Activated CD4-positive, alpha-beta T cell treated with anti-CD3 and anti-CD28 coated beads, Interleukin-2, amount 10 ng/mL, durations not matched to agents 24 days and 14 days (primary cell): ENCODE results near the gene CALHM5. TPM values are rescaled to one million over a fixed set of nuclear protein-coding genes. Genes with fewer than 3 reads are reported as not detected.
A peak's percentile ranks its signal among the peaks of the same experiment; 100 is the strongest.

Experiments
- DNase-seq: peaks from one replicate; pipeline ENCODE4 v3.0.0; 2022
- H3K27ac Mint-ChIP-seq: one replicate; pipeline ENCODE4 v1.8.0; 2022; ENCODE audit warnings: mild to moderate bottlenecking, mixed read lengths
- H3K27me3 Mint-ChIP-seq: one replicate; pipeline ENCODE4 v1.8.0; 2022; ENCODE audit warnings: mixed read lengths
- H3K36me3 Mint-ChIP-seq: one replicate; pipeline ENCODE4 v1.8.0; 2022; ENCODE audit warnings: low read depth, mild to moderate bottlenecking, mixed read lengths
- H3K4me1 Mint-ChIP-seq: one replicate; pipeline ENCODE4 v1.8.0; 2021; ENCODE audit warnings: mixed read lengths
- H3K4me3 Mint-ChIP-seq: one replicate; pipeline ENCODE4 v1.8.0; 2022; ENCODE audit warnings: mild to moderate bottlenecking, moderate library complexity, mixed read lengths
- H3K9me3 Mint-ChIP-seq: one replicate; pipeline ENCODE4 v1.8.0; 2021; ENCODE audit warnings: mixed read lengths
- intact Hi-C: fragments of 100-400 bp; cut with micrococcal nuclease; formaldehyde crosslinking; loops from one replicate; pipeline ENCODE4 v1.15.1; 2023
- total RNA-seq: library from RNA; stranded (reverse); gene quantifications from 2 replicates; pipeline ENCODE4 v1.2.3, GENCODE V29; 2022

CALHM5 gene
- total RNA-seq, 1 donor from 2014 or later, result not detected

DNA sequence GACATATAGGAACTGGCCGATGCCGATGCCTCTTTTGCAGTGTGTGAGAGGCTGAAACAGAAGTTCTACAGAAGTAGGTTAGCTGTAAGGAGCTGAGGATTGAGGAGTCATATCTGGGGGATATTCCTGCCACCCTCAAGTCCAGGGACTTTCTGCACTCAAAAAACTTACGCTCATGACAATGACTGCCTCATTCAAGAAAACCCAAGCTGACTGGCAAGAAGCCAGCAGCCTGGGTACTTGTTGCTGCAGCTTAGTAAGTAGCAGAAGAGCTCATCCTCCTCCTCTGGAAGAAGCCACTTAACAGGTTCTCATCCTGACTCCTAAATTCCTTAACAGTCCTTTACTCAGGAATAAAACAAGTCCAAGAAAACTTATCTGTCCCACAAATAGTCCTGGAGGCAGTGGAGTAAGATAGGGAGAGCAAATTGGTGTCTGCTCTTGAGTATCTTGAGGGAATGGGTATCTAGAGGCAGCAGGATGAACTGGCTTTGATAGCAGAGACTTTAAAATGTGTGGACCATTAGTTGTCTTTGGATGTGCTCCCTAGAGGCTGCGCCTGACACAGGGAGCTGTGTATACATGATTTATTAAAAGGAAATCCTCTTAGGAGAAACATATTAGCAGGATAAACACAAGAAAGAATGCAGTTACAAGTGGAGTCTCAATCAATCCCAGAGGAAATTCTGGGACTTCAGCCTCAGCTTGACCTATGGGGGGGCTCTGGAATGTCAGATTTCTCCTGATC lies 7.4 kb downstream of the CALHM5 start:
- H3K27ac Mint-ChIP-seq, result no peak overlapping the region
- H3K4me3 Mint-ChIP-seq, result no peak overlapping the region
- H3K36me3 Mint-ChIP-seq, result no peaks in the 10 kb centered on the region
- H3K4me1 Mint-ChIP-seq, result no peaks in the 10 kb centered on the region
- H3K9me3 Mint-ChIP-seq, result no peaks in the 10 kb centered on the region
- intact Hi-C loops, result no loop called here
- peaks cover 31% of the 10 kb centered on the region for H3K27me3 Mint-ChIP-seq
- no peak for DNase-seq

- Mint-ChIP-seq H3K9me3 (no peaks in the 10 kb centered on the region), H3K4me1 (no peaks in the 10 kb centered on the region), H3K4me3 (no peak overlapping the region), H3K36me3 (no peaks in the 10 kb centered on the region), H3K27me3 (peaks cover 23% of the 10 kb centered on the region), H3K27ac (no peak overlapping the region)
- no peak for DNase-seq
- intact Hi-C loops, result no loop called here
Measured at GRCh38 chr6:116522896-116523295, 11.5 kb downstream of the CALHM5 start.

GRCh38 chr6:116524236-116524635 lies 12.8 kb downstream of the CALHM5 start:
- peaks cover 22% of the 10 kb centered on the region for H3K27me3 Mint-ChIP-seq
- intact Hi-C loops, result no loop called here
- no peaks in the 10 kb centered on the region for H3K36me3 Mint-ChIP-seq
- DNase-seq, result no peak
- no peak overlapping the region for H3K27ac Mint-ChIP-seq
- no peak overlapping the region for H3K4me3 Mint-ChIP-seq
- H3K9me3 Mint-ChIP-seq, result no peaks in the 10 kb centered on the region
- H3K4me1 Mint-ChIP-seq, result no peaks in the 10 kb centered on the region

- Mint-ChIP-seq H3K4me3 (no peak overlapping the region), H3K27ac (no peak overlapping the region), H3K9me3 (no peaks in the 10 kb centered on the region), H3K36me3 (no peaks in the 10 kb centered on the region), H3K27me3 (peaks cover 43% of the 10 kb centered on the region), H3K4me1 (no peaks in the 10 kb centered on the region)
- DNase-seq, result no peak
- intact Hi-C loops, result no loop called here
Measured at GRCh38 chr6:116528133-116528532, 16.7 kb downstream of the CALHM5 start.

- DNase-seq, result no peak
- Mint-ChIP-seq H3K4me3 (no peak overlapping the region), H3K9me3 (no peaks in the 10 kb centered on the region), H3K27ac (no peak overlapping the region), H3K27me3 (peaks cover 47% of the 10 kb centered on the region), H3K4me1 (no peaks in the 10 kb centered on the region), H3K36me3 (no peaks in the 10 kb centered on the region)
- intact Hi-C loops, result no loop called here
Measured at GRCh38 chr6:116528780-116529179, 17.3 kb downstream of the CALHM5 start.

GRCh38 chr6:116529466-116530290 lies 18.2 kb downstream of the CALHM5 start:
- Mint-ChIP-seq H3K4me1 (no peaks in the 10 kb centered on the region), H3K9me3 (no peaks in the 10 kb centered on the region), H3K27ac (no peak overlapping the region), H3K27me3 (peaks cover 55% of the 10 kb centered on the region), H3K36me3 (no peaks in the 10 kb centered on the region), H3K4me3 (no peak overlapping the region)
- DNase-seq, result no peak
- intact Hi-C loops, result loop anchor here (5.0 to 10.0 kb wide), 2 partner anchors 312 to 315 kb away; no protein-coding TSS in a partner anchor

DNA sequence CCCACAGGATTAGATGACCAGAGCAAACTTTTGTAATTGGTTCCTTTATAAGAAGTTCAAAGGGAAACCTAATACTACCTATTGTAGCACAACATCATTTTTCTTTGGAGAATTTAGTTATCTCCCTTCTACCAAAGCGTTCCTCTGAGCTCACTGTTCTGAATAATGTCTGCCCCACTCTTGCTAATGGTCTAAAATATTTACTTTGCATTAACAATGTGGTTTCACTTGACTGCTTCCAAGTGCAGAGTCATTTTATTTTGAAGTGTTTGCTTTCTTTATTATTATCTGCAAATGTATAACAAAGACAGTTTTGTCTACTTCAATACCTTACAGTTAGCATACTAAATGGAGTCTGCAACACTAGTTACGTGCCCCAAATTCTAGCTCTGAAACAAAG lies 19.0 kb downstream of the CALHM5 start:
- Mint-ChIP-seq H3K27me3 (peaks cover 59% of the 10 kb centered on the region), H3K4me3 (no peak overlapping the region), H3K9me3 (no peaks in the 10 kb centered on the region), H3K36me3 (no peaks in the 10 kb centered on the region), H3K4me1 (no peaks in the 10 kb centered on the region), H3K27ac (no peak overlapping the region)
- DNase-seq, result no peak
- intact Hi-C loops, result loop anchor here (5.0 to 10.0 kb wide), 2 partner anchors 313 to 314 kb away; no protein-coding TSS in a partner anchor

- Mint-ChIP-seq H3K4me1 (peaks cover 2% of the 10 kb centered on the region), H3K27me3 (peaks cover 59% of the 10 kb centered on the region), H3K36me3 (no peaks in the 10 kb centered on the region), H3K27ac (no peak overlapping the region), H3K4me3 (no peak overlapping the region), H3K9me3 (no peaks in the 10 kb centered on the region)
- peak; percentile 91 for DNase-seq
- intact Hi-C loops, result loop anchor here (1.0 to 10.0 kb wide), 4 partner anchors 88 to 315 kb away; no protein-coding TSS in a partner anchor
Measured at GRCh38 chr6:116531675-116532570, 20.5 kb downstream of the CALHM5 start.

DNA sequence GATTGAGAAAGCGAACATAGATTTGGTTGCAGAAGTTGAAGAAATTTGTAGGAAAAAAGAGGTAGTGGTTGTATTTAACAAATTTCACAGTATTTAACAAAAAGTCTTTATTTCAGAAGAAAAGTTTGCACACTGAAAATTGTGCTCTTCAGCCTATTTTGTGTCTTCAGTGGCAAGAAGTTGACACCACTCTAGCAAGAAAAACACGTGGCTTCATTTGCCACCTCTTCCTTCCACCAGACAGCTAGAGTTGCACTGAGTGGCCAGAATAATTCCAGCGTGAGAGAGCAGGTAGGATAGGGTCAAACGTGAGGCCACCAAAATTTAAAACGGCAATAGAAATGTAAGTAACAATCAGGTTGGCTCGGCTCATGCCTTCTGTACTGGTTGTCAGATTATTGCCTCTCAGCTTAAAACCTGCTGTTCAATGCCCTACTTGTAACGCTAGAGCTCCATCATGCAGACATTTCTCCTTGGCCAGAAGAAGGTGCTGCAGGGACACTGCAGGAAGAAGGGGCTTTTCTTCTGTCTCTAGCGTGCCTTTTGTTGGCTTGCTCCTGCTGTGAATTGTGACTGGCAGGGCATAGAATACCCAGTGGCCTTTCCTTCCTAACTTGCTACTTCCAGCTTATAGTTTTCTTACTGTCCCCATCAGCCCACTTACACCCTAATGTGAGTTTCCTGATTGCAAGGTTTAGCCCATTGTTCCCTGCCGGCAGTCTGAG lies 22.0 kb downstream of the CALHM5 start:
- H3K9me3 Mint-ChIP-seq, result no peaks in the 10 kb centered on the region
- no peak for DNase-seq
- intact Hi-C loops, result loop anchor here (5.0 to 10.0 kb wide), 2 partner anchors 311 to 316 kb away; no protein-coding TSS in a partner anchor
- no peaks in the 10 kb centered on the region for H3K36me3 Mint-ChIP-seq
- peaks cover 2% of the 10 kb centered on the region for H3K4me1 Mint-ChIP-seq
- H3K4me3 Mint-ChIP-seq, result no peak overlapping the region
- H3K27ac Mint-ChIP-seq, result no peak overlapping the region
- peaks cover 52% of the 10 kb centered on the region for H3K27me3 Mint-ChIP-seq

DNA sequence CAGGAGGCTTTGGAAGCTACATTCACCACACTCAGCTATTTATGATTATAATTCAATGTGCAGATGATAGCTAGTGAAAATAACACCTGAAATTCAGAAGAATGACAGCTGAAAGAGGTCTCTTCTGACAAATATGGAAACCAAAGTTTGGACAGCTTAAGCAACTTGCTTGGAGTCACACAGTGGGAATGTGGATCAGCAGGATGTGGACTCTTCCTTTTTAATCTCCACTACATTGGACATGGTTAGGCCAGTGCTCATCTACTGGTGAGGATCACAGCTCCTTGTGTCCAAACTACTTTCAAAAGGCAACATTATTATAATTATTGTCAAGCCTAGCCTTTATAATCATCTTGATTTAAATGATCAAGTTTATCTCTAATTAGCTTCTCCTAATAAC lies 23.7 kb downstream of the CALHM5 start:
- Mint-ChIP-seq H3K4me3 (no peak overlapping the region), H3K27me3 (peaks cover 47% of the 10 kb centered on the region), H3K27ac (no peak overlapping the region), H3K36me3 (no peaks in the 10 kb centered on the region), H3K4me1 (peaks cover 2% of the 10 kb centered on the region), H3K9me3 (no peaks in the 10 kb centered on the region)
- DNase-seq, result no peak
- intact Hi-C loops, result loop anchor here (10.0 kb wide), 1 partner anchor 310 kb away; no protein-coding TSS in a partner anchor

- peaks cover 2% of the 10 kb centered on the region for H3K4me1 Mint-ChIP-seq
Measured at GRCh38 chr6:116536216-116536621, 24.8 kb downstream of the CALHM5 start.

DNA sequence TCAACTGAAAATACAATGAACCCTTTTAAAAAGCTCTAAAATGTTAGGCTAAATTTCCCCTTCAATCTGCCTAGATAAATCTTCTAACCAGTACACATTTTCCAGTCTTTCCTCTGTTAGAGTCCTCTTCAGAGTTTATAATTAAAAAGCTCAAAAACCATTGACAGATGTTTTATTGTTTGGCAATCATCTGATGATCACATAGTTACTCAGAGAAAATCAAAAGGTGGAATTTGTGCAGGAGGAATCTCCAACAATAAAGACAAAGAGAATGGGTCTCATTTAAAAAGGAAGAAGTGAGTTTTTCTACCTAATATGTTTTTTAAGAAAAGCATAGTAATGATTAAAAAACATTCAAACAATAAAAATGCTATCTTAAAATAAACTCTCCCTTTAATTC lies 31.0 kb downstream of the CALHM5 start:
- Mint-ChIP-seq H3K4me3 (no peak overlapping the region), H3K27me3 (peaks cover 51% of the 10 kb centered on the region), H3K27ac (no peak overlapping the region), H3K4me1 (no peaks in the 10 kb centered on the region), H3K9me3 (no peaks in the 10 kb centered on the region), H3K36me3 (no peaks in the 10 kb centered on the region)
- DNase-seq, result no peak
- intact Hi-C loops, result no loop called here

More at GRCh38 chr6:116536216-116536621, 24.8 kb downstream of the CALHM5 start:
- H3K9me3 Mint-ChIP-seq, result no peaks in the 10 kb centered on the region
- intact Hi-C loops, result loop anchor here (1.0 to 10.0 kb wide), 3 partner anchors 25 to 309 kb away; no protein-coding TSS in a partner anchor
- H3K27ac Mint-ChIP-seq, result no peak overlapping the region
- H3K4me3 Mint-ChIP-seq, result no peak overlapping the region
- peaks cover 47% of the 10 kb centered on the region for H3K27me3 Mint-ChIP-seq
- no peaks in the 10 kb centered on the region for H3K36me3 Mint-ChIP-seq
- DNase-seq, result peak; percentile 81

DNA sequence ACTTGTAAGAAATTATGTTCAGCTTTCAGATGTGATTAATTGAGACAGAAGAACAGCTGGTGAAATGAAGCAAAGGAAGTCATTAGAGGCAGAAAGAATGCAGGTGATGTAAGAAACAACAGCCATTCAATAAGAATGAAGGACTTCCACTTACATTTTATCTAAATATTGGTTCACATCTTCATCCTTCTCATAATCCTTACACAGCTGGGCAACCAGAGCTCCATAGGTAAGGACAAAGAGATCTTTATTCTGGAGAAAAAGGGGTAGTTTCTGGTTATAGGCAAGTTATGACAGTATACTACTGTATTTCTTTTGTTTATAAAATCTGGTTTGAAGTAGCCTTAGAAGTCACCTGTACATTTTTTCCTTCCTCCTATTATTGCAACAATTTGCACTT lies 31.7 kb downstream of the CALHM5 start:
- DNase-seq, result no peak
- H3K36me3 Mint-ChIP-seq, result no peaks in the 10 kb centered on the region
- H3K27ac Mint-ChIP-seq, result no peak overlapping the region
- H3K4me1 Mint-ChIP-seq, result no peaks in the 10 kb centered on the region
- H3K9me3 Mint-ChIP-seq, result no peaks in the 10 kb centered on the region
- intact Hi-C loops, result no loop called here
- H3K4me3 Mint-ChIP-seq, result no peak overlapping the region
- H3K27me3 Mint-ChIP-seq, result peaks cover 49% of the 10 kb centered on the region
